HEK293T (cell line): ENCODE data around the gene MRPS26.
"Not testable (repeated sequence)": the region's sequence is repeated elsewhere in the genome, so short reads cannot be mapped to it uniquely, and the experiment has no call there.

ENCODE experiments used
- CTCF ChIA-PET: fragments of 350-600 bp; formaldehyde crosslinking; extraction: SDS; loops from one replicate; lab custom pipeline; 2021; ENCODE audit warnings: antibody characterized with exemption, inconsistent platforms; lab: Yijun Ruan, JAX
- POLR2A ChIA-PET: fragments of 350-600 bp; formaldehyde crosslinking; extraction: SDS; loops from one replicate; lab custom pipeline; 2020; ENCODE audit warnings: antibody characterized with exemption, inconsistent platforms; lab: Yijun Ruan, JAX
- DNase-seq: peaks from one replicate; pipeline ENCODE4 v3.0.0; 2012; ENCODE audit warnings: mixed read lengths; ENCODE audit errors: extremely low spot score
- ARNT ChIP-seq: fragments of 450-650 bp; IDR thresholded peaks from 2 replicates; pipeline ENCODE4 v1.6.1; 2017; ENCODE audit warnings: mild to moderate bottlenecking
- BHLHE40 ChIP-seq: fragments of 450-650 bp; IDR thresholded peaks from 2 replicates; pipeline ENCODE4 v1.6.1; 2016; ENCODE audit warnings: mild to moderate bottlenecking, moderate library complexity, borderline replicate concordance
- CTBP1 ChIP-seq: fragments of 450-650 bp; IDR thresholded peaks from 2 replicates; pipeline ENCODE4 v1.6.1; 2016; ENCODE audit warnings: borderline replicate concordance
- ELF4 ChIP-seq: fragments of 450-650 bp; IDR thresholded peaks from 2 replicates; pipeline ENCODE4 v1.6.1; 2017; ENCODE audit warnings: antibody characterized with exemption
- FOXA1 ChIP-seq: fragments of 450-650 bp; IDR thresholded peaks from 2 replicates; pipeline ENCODE4 v1.6.1; 2016; ENCODE audit warnings: mild to moderate bottlenecking
- FOXK2 ChIP-seq: fragments of 450-650 bp; IDR thresholded peaks from 2 replicates; pipeline ENCODE4 v1.6.1; 2016; ENCODE audit warnings: mild to moderate bottlenecking
- FOXM1 ChIP-seq: fragments of 450-650 bp; IDR thresholded peaks from 2 replicates; pipeline ENCODE4 v1.6.1; 2017; ENCODE audit warnings: mild to moderate bottlenecking, borderline replicate concordance
- HDGF ChIP-seq: fragments of 450-650 bp; IDR thresholded peaks from 2 replicates; pipeline ENCODE4 v1.6.1; 2017; ENCODE audit warnings: antibody characterized with exemption, borderline replicate concordance
- L3MBTL2 ChIP-seq: fragments of 450-650 bp; conservative IDR thresholded peaks from 2 replicates; pipeline ENCODE4 v1.6.1; 2016; ENCODE audit warnings: mild to moderate bottlenecking
- LEF1 ChIP-seq: fragments of 450-650 bp; IDR thresholded peaks from 2 replicates; pipeline ENCODE4 v1.6.1; 2017; ENCODE audit warnings: mild to moderate bottlenecking, borderline replicate concordance
- NFRKB ChIP-seq: fragments of 450-650 bp; IDR thresholded peaks from 2 replicates; pipeline ENCODE4 v1.6.1; 2016; ENCODE audit warnings: mild to moderate bottlenecking, moderate library complexity
- PKNOX1 ChIP-seq: fragments of 450-650 bp; IDR thresholded peaks from 2 replicates; pipeline ENCODE4 v1.6.1; 2016
- SP1 ChIP-seq: fragments of 450-650 bp; IDR thresholded peaks from 2 replicates; pipeline ENCODE4 v1.6.1; 2017
- SUZ12 ChIP-seq: fragments of 450-650 bp; IDR thresholded peaks from 2 replicates; pipeline ENCODE4 v1.6.1; 2016; ENCODE audit warnings: mild to moderate bottlenecking
- TARDBP ChIP-seq: fragments of 450-650 bp; IDR thresholded peaks from 2 replicates; pipeline ENCODE4 v1.6.1; 2016
- ZNF384 ChIP-seq: fragments of 450-650 bp; IDR thresholded peaks from 2 replicates; pipeline ENCODE4 v1.6.1; 2016

MRPS26 gene

GRCh38 chr20:3071610-3072529 is 26.0 kb downstream of the MRPS26 start, which contains the start of gene OXT:
TSS of gene OXT (plus strand) at chr20:3071620. CDS start at chr20:3071656, 36 bp downstream.
- ChIA-PET CTCF (no interaction called here), POLR2A (no interaction called here)
- TF ChIP-seq ARNT: no peak
- TF ChIP-seq ELF4: no peak
- TF ChIP-seq FOXM1: no peak
- no peak for TF ChIP-seq CTBP1
- TF ChIP-seq LEF1: no peak
- no peak for TF ChIP-seq BHLHE40
- TF ChIP-seq PKNOX1: no peak
- no peak for TF ChIP-seq TARDBP
- TF ChIP-seq SUZ12: no peak
- TF ChIP-seq SP1: no peak
- TF ChIP-seq HDGF: no peak
- no peak for TF ChIP-seq ZNF384
- TF ChIP-seq NFRKB: no peak
- no peak for TF ChIP-seq FOXA1
- TF ChIP-seq L3MBTL2: no peak
- no peak for TF ChIP-seq FOXK2
- no peak for DNase-seq

GRCh38 chr20:3072530-3073250 is 26.8 kb downstream of the MRPS26 start:
- no peak for DNase-seq
- TF ChIP-seq PKNOX1 (no peak), ZNF384 (no peak), NFRKB (no peak), SUZ12 (no peak), SP1 (no peak), FOXK2 (no peak), FOXA1 (no peak), LEF1 (no peak), ELF4 (no peak), L3MBTL2 (no peak), BHLHE40 (no peak), FOXM1 (no peak), TARDBP (no peak), HDGF (no peak), ARNT (no peak), CTBP1 (no peak)
- ChIA-PET POLR2A (interaction anchor here (0.8 kb wide), 1 partner anchor 16 kb away, joined by 3 read pairs; no protein-coding TSS in a partner anchor), CTCF (interaction anchor here (0.6 kb wide), 1 partner anchor 20 kb away, joined by 3 read pairs; no protein-coding TSS in a partner anchor)

GRCh38 chr20:3073251-3073643 is 27.4 kb downstream of the MRPS26 start:
- not testable (repeated sequence) for DNase-seq
- ChIA-PET CTCF (interaction anchor here (0.6 kb wide), 1 partner anchor 21 kb away, joined by 3 read pairs; no protein-coding TSS in a partner anchor), POLR2A (interaction anchor here (0.8 kb wide), 1 partner anchor 16 kb away, joined by 3 read pairs; no protein-coding TSS in a partner anchor)

- ChIA-PET POLR2A (no interaction called here), CTCF (no interaction called here)
- TF ChIP-seq ZNF384 (no peak), PKNOX1 (no peak), ELF4 (no peak), FOXK2 (no peak), ARNT (no peak), FOXM1 (no peak), LEF1 (no peak), FOXA1 (no peak), CTBP1 (no peak), BHLHE40 (no peak), SUZ12 (no peak), NFRKB (no peak), TARDBP (no peak), L3MBTL2 (no peak), HDGF (no peak), SP1 (no peak)
Observed at GRCh38 chr20:3074812-3075211, 29.0 kb downstream of the MRPS26 start.

GRCh38 chr20:3075315-3075714 is 29.5 kb downstream of the MRPS26 start:
- POLR2A ChIA-PET, CTCF ChIA-PET, DNase-seq: not testable (repeated sequence)

More at GRCh38 chr20:3074812-3075211, 29.0 kb downstream of the MRPS26 start:
- DNase-seq: no peak
